Muscle of leg (tissue), 11 donors: ENCODE results near the gene RNF214. TPM values are rescaled to one million over a fixed set of nuclear protein-coding genes. Genes with fewer than 3 reads are reported as not detected.

Source experiments
- DNase-seq: peaks from one replicate; pipeline ENCODE4 v3.0.0; 2013
- H3K27ac ChIP-seq: one replicate; pipeline ENCODE4 v1.5.1; 2013; ENCODE audit warnings: mild to moderate bottlenecking, low read length, control low read depth
- H3K27me3 ChIP-seq: one replicate; pipeline ENCODE4 v1.6.1; 2013; ENCODE audit warnings: low read length; ENCODE audit not compliant: control insufficient read depth, insufficient read depth
- H3K36me3 ChIP-seq: one replicate; pipeline ENCODE4 v1.6.1; 2013; ENCODE audit warnings: low read length; ENCODE audit not compliant: control insufficient read depth, insufficient read depth
- H3K4me1 ChIP-seq: one replicate; pipeline ENCODE4 v1.6.1; 2013; ENCODE audit warnings: low read length; ENCODE audit not compliant: control insufficient read depth, insufficient read depth
- H3K4me3 ChIP-seq: one replicate; pipeline ENCODE4 v1.5.1; 2013; ENCODE audit warnings: low read length, control low read depth
- H3K9me3 ChIP-seq: replicated peaks from 2 replicates; pipeline ENCODE4 v1.6.1; 2013; ENCODE audit warnings: low read depth, low read length; ENCODE audit not compliant: control insufficient read depth
- WGBS: methylation state at CpG from one replicate; pipeline ENCODE4 v1.1.5; 2013; ENCODE audit warnings: missing lambda C conversion rate; ENCODE audit not compliant: insufficient coverage; 5-methylcytosine and 5-hydroxymethylcytosine counted together
- polyA plus RNA-seq, 8 donors: library from polyadenylated mRNA; unstranded; fragments of 120-200 nt; gene quantifications; one replicate each; pipeline versions ENCODE4 v1.2.1 to v1.2.3, GENCODE V29; 2013; ENCODE audit warnings: inconsistent platforms in 1 of 8, low replicate concordance in 1 of 8; ENCODE audit not compliant: insufficient read length in 8 of 8, insufficient read depth in 1 of 8
- total RNA-seq: library from RNA; stranded (reverse); fragments of 120-200 nt; gene quantifications from one replicate; pipeline ENCODE4 v1.2.4, GENCODE V29; 2013

RNF214 gene
- total and polyA plus RNA-seq, 9 donors: 11.0 to 19.4 (median 16.9) TPM

GRCh38 chr11:117281159-117281558 is 48.7 kb downstream of the RNF214 start:
- Histone ChIP-seq H3K4me1 (no peaks in the 10 kb centered on the region), H3K27ac (no peak overlapping the region), H3K27me3 (no peaks in the 10 kb centered on the region), H3K9me3 (no peaks in the 10 kb centered on the region), H3K36me3 (peaks cover 54% of the 10 kb centered on the region), H3K4me3 (no peak overlapping the region)
- WGBS: 92% methylated on average over 4 of the region's 6 CpGs
- DNase-seq: no peak

GRCh38 chr11:117281869-117282268 is 49.4 kb downstream of the RNF214 start:
- Histone ChIP-seq H3K36me3 (peaks cover 57% of the 10 kb centered on the region), H3K27ac (no peak overlapping the region), H3K4me1 (no peaks in the 10 kb centered on the region), H3K9me3 (no peaks in the 10 kb centered on the region), H3K4me3 (no peak overlapping the region), H3K27me3 (no peaks in the 10 kb centered on the region)
- no peak for DNase-seq
- WGBS: 96% methylated on average over 6 of the region's 7 CpGs

- DNase-seq: no peak
- no peaks in the 10 kb centered on the region for H3K9me3 ChIP-seq
- peaks cover 67% of the 10 kb centered on the region for H3K36me3 ChIP-seq
- H3K27me3 ChIP-seq: no peaks in the 10 kb centered on the region
- 78% methylated on average over 3 of the region's 3 CpGs for WGBS
- H3K4me3 ChIP-seq: no peak overlapping the region
- no peak overlapping the region for H3K27ac ChIP-seq
- no peaks in the 10 kb centered on the region for H3K4me1 ChIP-seq
Observed at GRCh38 chr11:117282956-117283355, 50.5 kb downstream of the RNF214 start.

- no peaks in the 10 kb centered on the region for H3K27me3 ChIP-seq
- H3K36me3 ChIP-seq: peaks cover 74% of the 10 kb centered on the region
- DNase-seq: no peak
- H3K4me3 ChIP-seq: no peak overlapping the region
- H3K27ac ChIP-seq: no peak overlapping the region
- H3K4me1 ChIP-seq: no peaks in the 10 kb centered on the region
- no peaks in the 10 kb centered on the region for H3K9me3 ChIP-seq
- no CpG with 5 or more reads among the region's 2 CpGs for WGBS
Observed at GRCh38 chr11:117284053-117284452, 51.6 kb downstream of the RNF214 start.

- no peaks in the 10 kb centered on the region for H3K9me3 ChIP-seq
- H3K4me3 ChIP-seq: no peak overlapping the region
- 83% methylated on average over 1 of the region's 2 CpGs for WGBS
- H3K27ac ChIP-seq: no peak overlapping the region
- no peak for DNase-seq
- H3K27me3 ChIP-seq: no peaks in the 10 kb centered on the region
- H3K36me3 ChIP-seq: peaks cover 83% of the 10 kb centered on the region
- H3K4me1 ChIP-seq: no peaks in the 10 kb centered on the region
Observed at GRCh38 chr11:117286588-117286987, 54.1 kb downstream of the RNF214 start.

- WGBS: 71% methylated on average over 1 of the region's 3 CpGs
- Histone ChIP-seq H3K4me3 (no peak overlapping the region), H3K4me1 (no peaks in the 10 kb centered on the region), H3K27me3 (no peaks in the 10 kb centered on the region), H3K27ac (no peak overlapping the region), H3K36me3 (peaks cover 77% of the 10 kb centered on the region), H3K9me3 (no peaks in the 10 kb centered on the region)
- DNase-seq: no peak
Observed at GRCh38 chr11:117287668-117288067, 55.2 kb downstream of the RNF214 start.

GRCh38 chr11:117289795-117290194 is 57.3 kb downstream of the RNF214 start:
- Histone ChIP-seq H3K4me3 (no peak overlapping the region), H3K27me3 (no peaks in the 10 kb centered on the region), H3K27ac (no peak overlapping the region), H3K4me1 (no peaks in the 10 kb centered on the region), H3K9me3 (no peaks in the 10 kb centered on the region), H3K36me3 (peaks cover 69% of the 10 kb centered on the region)
- DNase-seq: no peak
- WGBS: 100% methylated on average over 1 of the region's 1 CpG

- Histone ChIP-seq H3K27me3 (no peaks in the 10 kb centered on the region), H3K36me3 (peaks cover 66% of the 10 kb centered on the region), H3K9me3 (no peaks in the 10 kb centered on the region), H3K27ac (no peak within 1 kb of the TSS), H3K4me1 (no peaks in the 10 kb centered on the region), H3K4me3 (no peak within 1 kb of the TSS)
- no peak for DNase-seq
- WGBS: 93% methylated on average over 3 of the region's 8 CpGs
Observed at GRCh38 chr11:117290809-117291396, 58.4 kb downstream of the RNF214 start, which contains the start of gene BACE1-AS. Gene BACE1-AS, plus strand, starts transcription at chr11:117291346.

GRCh38 chr11:117292616-117293015 is 60.1 kb downstream of the RNF214 start:
- Histone ChIP-seq H3K27me3 (no peaks in the 10 kb centered on the region), H3K9me3 (no peaks in the 10 kb centered on the region), H3K4me1 (no peaks in the 10 kb centered on the region), H3K27ac (no peak overlapping the region), H3K36me3 (peaks cover 57% of the 10 kb centered on the region), H3K4me3 (no peak overlapping the region)
- no peak for DNase-seq
- WGBS: 80% methylated on average over 2 of the region's 2 CpGs

GRCh38 chr11:117295438-117296137 is 63.1 kb downstream of the RNF214 start:
- Histone ChIP-seq H3K27ac (no peak overlapping the region), H3K36me3 (peaks cover 31% of the 10 kb centered on the region), H3K4me3 (no peak overlapping the region), H3K27me3 (no peaks in the 10 kb centered on the region), H3K4me1 (peaks cover 10% of the 10 kb centered on the region), H3K9me3 (no peaks in the 10 kb centered on the region)
- no peak for DNase-seq
- WGBS: 80% methylated on average over 5 of the region's 9 CpGs
